ENCODE measurements around the gene AVPR2. TPM values are rescaled to one million over a fixed set of nuclear protein-coding genes. Genes with fewer than 3 reads are reported as not detected.

AVPR2 gene
- total RNA-seq, 1 donor, result not detected

- H3K4me2 ChIP-seq (ENCODE audit: insufficient read depth, low read length), result no peak overlapping the region
- H3K36me3 ChIP-seq (ENCODE audit: insufficient read depth, low read length), result no peaks in the 10 kb centered on the region
- DNase-seq (ENCODE audit: insufficient read length, low spot score, missing footprints), result peak; percentile 72
- no peak for TF ChIP-seq CTCF (IDR thresholded peaks at IDR 0.05; ENCODE audit: extremely low read depth, low read depth, low read length)
- H3K9me3 ChIP-seq (ENCODE audit: low read depth, low read length), result no peaks in the 10 kb centered on the region
- no peaks in the 10 kb centered on the region for H3K4me1 ChIP-seq (ENCODE audit: insufficient read depth, low read length)
- no peaks in the 10 kb centered on the region for H3K79me2 ChIP-seq (ENCODE audit: insufficient read depth, low read length)
- no peak overlapping the region for H2AFZ ChIP-seq (ENCODE audit: low read length)
- H3K27me3 ChIP-seq (ENCODE audit: insufficient read depth, low read length), result peaks cover 5% of the 10 kb centered on the region
- no peak overlapping the region for H3K4me3 ChIP-seq (ENCODE audit: insufficient read depth, low read length)
- peaks cover 4% of the 10 kb centered on the region for H4K20me1 ChIP-seq (ENCODE audit: insufficient read depth, low read length)
- H3K27ac ChIP-seq (ENCODE audit: low read depth, low read length), result no peak overlapping the region
Measured at GRCh38 chrX:153869473-153870287, 34.8 kb upstream of the AVPR2 start.

GRCh38 chrX:153870288-153870690, 34.2 kb upstream of the AVPR2 start:
- H3K36me3 ChIP-seq (ENCODE audit: insufficient read depth, low read length), result no peaks in the 10 kb centered on the region
- no peak overlapping the region for H3K4me2 ChIP-seq (ENCODE audit: insufficient read depth, low read length)
- no peak overlapping the region for H3K4me3 ChIP-seq (ENCODE audit: insufficient read depth, low read length)
- H3K9me3 ChIP-seq (ENCODE audit: low read depth, low read length), result no peaks in the 10 kb centered on the region
- H4K20me1 ChIP-seq (ENCODE audit: insufficient read depth, low read length), result peaks cover 9% of the 10 kb centered on the region
- H3K79me2 ChIP-seq (ENCODE audit: insufficient read depth, low read length), result no peaks in the 10 kb centered on the region
- DNase-seq (ENCODE audit: insufficient read length, low spot score, missing footprints), result peak; percentile 41
- no peak overlapping the region for H2AFZ ChIP-seq (ENCODE audit: low read length)
- TF ChIP-seq CTCF (IDR thresholded peaks at IDR 0.05; ENCODE audit: extremely low read depth, low read depth, low read length), result no peak
- peaks cover 5% of the 10 kb centered on the region for H3K27me3 ChIP-seq (ENCODE audit: insufficient read depth, low read length)
- H3K27ac ChIP-seq (ENCODE audit: low read depth, low read length), result no peak overlapping the region
- no peaks in the 10 kb centered on the region for H3K4me1 ChIP-seq (ENCODE audit: insufficient read depth, low read length)

GRCh38 chrX:153870791-153871360, 33.6 kb upstream of the AVPR2 start:
- no peaks in the 10 kb centered on the region for H3K9me3 ChIP-seq (ENCODE audit: low read depth, low read length)
- peaks cover 9% of the 10 kb centered on the region for H4K20me1 ChIP-seq (ENCODE audit: insufficient read depth, low read length)
- peaks cover 5% of the 10 kb centered on the region for H3K27me3 ChIP-seq (ENCODE audit: insufficient read depth, low read length)
- peak; percentile 8 for TF ChIP-seq CTCF (IDR thresholded peaks at IDR 0.05; ENCODE audit: extremely low read depth, low read depth, low read length)
- no peaks in the 10 kb centered on the region for H3K4me1 ChIP-seq (ENCODE audit: insufficient read depth, low read length)
- no peaks in the 10 kb centered on the region for H3K79me2 ChIP-seq (ENCODE audit: insufficient read depth, low read length)
- H3K4me2 ChIP-seq (ENCODE audit: insufficient read depth, low read length), result no peak overlapping the region
- H2AFZ ChIP-seq (ENCODE audit: low read length), result no peak overlapping the region
- H3K36me3 ChIP-seq (ENCODE audit: insufficient read depth, low read length), result no peaks in the 10 kb centered on the region
- peak; percentile 88 for DNase-seq (ENCODE audit: insufficient read length, low spot score, missing footprints)
- no peak overlapping the region for H3K4me3 ChIP-seq (ENCODE audit: insufficient read depth, low read length)
- H3K27ac ChIP-seq (ENCODE audit: low read depth, low read length), result no peak overlapping the region

GRCh38 chrX:153871451-153871850, 33.0 kb upstream of the AVPR2 start:
- Histone ChIP-seq H3K4me2 (ENCODE audit: insufficient read depth, low read length) (no peak overlapping the region), H4K20me1 (ENCODE audit: insufficient read depth, low read length) (peaks cover 9% of the 10 kb centered on the region), H2AFZ (ENCODE audit: low read length) (no peak overlapping the region), H3K9me3 (ENCODE audit: low read depth, low read length) (no peaks in the 10 kb centered on the region), H3K4me1 (ENCODE audit: insufficient read depth, low read length) (no peaks in the 10 kb centered on the region), H3K79me2 (ENCODE audit: insufficient read depth, low read length) (no peaks in the 10 kb centered on the region), H3K27ac (ENCODE audit: low read depth, low read length) (no peak overlapping the region), H3K36me3 (ENCODE audit: insufficient read depth, low read length) (no peaks in the 10 kb centered on the region), H3K27me3 (ENCODE audit: insufficient read depth, low read length) (peaks cover 7% of the 10 kb centered on the region), H3K4me3 (ENCODE audit: insufficient read depth, low read length) (no peak overlapping the region)
- no peak for TF ChIP-seq CTCF (IDR thresholded peaks at IDR 0.05; ENCODE audit: extremely low read depth, low read depth, low read length)
- DNase-seq (ENCODE audit: insufficient read length, low spot score, missing footprints), result peak; percentile 69
